Activated CD8-positive, alpha-beta memory T cell treated with anti-CD3 and anti-CD28 coated beads, Interleukin-2, amount 50 U/mL, for 4 hours (primary cell): ENCODE measurements around the gene MYOF.
A peak's percentile ranks its signal among the peaks of the same experiment; 100 is the strongest.
"Not testable (repeated sequence)": the region's sequence is repeated elsewhere in the genome, so short reads cannot be mapped to it uniquely, and the experiment has no call there.

Source experiments
- DNase-seq: peaks from one replicate; pipeline ENCODE4 v3.0.0-alpha.2; 2020

MYOF gene

GRCh38 chr10:93288679-93289634, 193.2 kb downstream of the MYOF start:
- peak; percentile 35 for DNase-seq

GRCh38 chr10:93287775-93288174, 194.4 kb downstream of the MYOF start:
- DNase-seq = no peak

- DNase-seq = not testable (repeated sequence)
Measured at GRCh38 chr10:93284246-93284645, 197.9 kb downstream of the MYOF start.

- no peak for DNase-seq
Measured at GRCh38 chr10:93281367-93281720, 200.8 kb downstream of the MYOF start.

- no peak for DNase-seq
Measured at GRCh38 chr10:93280699-93281366, 201.3 kb downstream of the MYOF start.

DNA sequence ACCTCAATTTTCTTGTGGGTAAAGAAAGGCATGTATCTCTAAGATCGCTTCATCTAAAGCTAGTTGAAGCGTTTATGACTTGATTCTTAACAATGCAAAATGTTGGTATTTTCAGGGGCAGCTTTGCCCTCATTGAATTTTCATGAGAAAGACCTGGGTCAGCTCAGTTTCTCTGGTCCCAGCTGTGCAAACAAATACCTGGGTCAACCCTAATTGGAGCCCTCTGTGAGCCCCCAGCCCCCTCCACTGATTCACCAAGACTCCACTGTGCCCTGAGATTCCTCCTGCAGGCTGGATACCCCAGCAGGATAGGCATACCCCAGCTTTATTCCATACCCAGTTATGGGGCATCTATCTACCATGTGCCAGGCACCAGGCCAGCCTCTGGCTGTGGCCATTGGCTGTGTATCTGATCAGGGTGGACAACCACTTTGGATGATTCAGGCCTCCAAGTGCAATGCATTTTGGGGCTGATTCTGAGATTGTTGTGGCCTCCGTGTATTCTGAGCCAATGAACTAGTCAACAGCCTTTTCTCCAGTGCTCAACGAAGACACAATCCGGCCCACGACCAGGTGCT, 201.9 kb downstream of the MYOF start:
- no peak for DNase-seq

GRCh38 chr10:93277360-93277759, 204.8 kb downstream of the MYOF start:
- no peak for DNase-seq

- DNase-seq = no peak
Measured at GRCh38 chr10:93274419-93274818, 207.7 kb downstream of the MYOF start.

GRCh38 chr10:93272884-93273675, 209.1 kb downstream of the MYOF start:
- DNase-seq = no peak

GRCh38 chr10:93271347-93271746, 210.8 kb downstream of the MYOF start:
- DNase-seq = no peak

GRCh38 chr10:93269281-93269680, 212.9 kb downstream of the MYOF start:
- DNase-seq = no peak

GRCh38 chr10:93268021-93268420, 214.1 kb downstream of the MYOF start:
- no peak for DNase-seq

DNA sequence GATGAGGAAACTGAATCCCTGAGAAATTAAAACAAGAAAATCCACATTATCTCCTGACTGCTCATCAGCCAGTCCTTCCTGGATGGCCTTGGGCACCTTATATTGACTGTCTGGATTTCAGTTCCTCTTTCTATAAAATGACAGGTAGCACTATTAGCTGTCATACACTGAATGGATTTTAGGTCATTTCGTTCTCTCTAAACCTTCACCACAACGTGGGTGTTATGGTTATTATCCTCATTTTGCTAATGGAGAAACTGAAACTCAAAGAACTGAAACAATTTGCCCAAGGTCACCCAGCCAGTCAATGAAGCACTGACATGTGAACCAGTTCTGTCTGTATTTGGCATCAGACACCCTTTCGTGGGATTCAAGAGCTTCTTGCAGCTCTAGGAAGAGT, 214.6 kb downstream of the MYOF start:
- DNase-seq = no peak

GRCh38 chr10:93266858-93267257, 215.3 kb downstream of the MYOF start:
- DNase-seq = no peak

DNA sequence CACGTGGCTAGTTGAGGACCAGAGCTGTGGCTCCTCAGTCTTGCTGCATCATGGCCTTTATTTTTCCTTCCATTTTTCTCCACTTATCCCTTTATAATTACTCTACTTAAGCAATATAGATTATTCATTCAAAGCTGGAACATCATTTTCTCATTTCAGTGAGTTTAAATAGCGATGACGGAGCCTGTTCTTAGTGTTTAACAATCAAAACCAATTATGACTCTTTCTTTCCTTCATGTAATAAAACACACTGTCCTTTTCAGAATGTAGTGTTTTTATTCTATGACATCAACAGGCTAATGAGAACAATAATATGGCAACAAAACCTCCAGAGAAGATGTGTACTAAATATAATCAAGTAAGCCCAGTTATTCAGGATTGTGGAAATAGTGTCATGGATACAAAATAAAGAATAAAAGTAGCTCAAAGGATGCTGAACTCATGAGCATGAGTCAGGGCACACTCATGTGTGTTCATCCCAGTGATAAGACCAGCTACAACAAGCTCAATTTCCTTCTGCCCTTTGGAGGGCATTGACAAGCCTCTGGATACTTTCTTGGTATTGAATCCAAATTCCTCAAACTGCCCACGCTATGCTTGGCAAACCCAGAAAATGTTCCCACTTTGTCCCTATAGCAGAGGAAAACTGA, 220.0 kb downstream of the MYOF start:
- DNase-seq = no peak

DNA sequence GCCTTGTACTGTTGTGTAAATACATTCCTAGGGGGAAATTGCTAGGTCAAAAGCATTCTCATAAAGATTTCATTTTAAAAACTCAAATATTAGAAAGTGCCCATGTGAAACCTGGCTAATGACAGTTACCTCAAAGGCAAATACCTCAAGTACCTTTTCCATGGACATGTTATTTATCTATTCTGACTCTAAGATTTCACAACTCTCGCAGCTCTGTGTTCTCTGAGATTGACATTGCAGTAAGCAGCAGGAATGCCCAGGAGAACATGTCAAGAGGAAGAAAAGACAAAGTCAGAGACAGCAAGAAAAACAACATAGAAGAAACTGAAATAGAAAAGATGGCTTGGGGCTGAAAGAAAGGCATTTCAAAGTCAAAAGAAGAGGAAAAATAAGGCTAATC, 221.0 kb downstream of the MYOF start:
- DNase-seq = no peak

DNA sequence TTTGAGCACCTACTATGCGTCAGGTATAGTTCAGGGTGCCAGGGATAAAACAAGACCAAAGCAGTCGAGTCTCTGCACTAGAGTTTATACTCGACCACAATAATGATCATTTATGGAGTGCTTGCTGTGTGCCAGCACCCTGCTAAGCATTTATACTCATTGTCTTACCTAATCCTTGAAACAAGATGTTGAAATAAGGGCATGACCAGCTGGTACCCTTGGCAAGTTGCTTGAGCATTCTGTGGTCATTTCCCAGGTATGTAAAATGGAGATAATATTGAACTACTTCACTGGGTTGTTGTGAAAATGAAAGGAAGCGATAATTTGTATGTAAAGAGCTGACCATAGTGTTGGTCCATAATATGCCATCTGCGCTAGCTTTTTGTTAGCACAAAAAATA, 223.0 kb downstream of the MYOF start:
- no peak for DNase-seq
